Sigmoid colon (tissue), 7 donors: ENCODE data around the gene BMERB1. TPM values are rescaled to one million over a fixed set of nuclear protein-coding genes. Genes with fewer than 3 reads are reported as not detected.

Experiments
- DNase-seq: peaks from one replicate; pipeline ENCODE4 v3.0.0-alpha.2; 2019
- H3K27ac ChIP-seq, 4 donors: fragments of 200-600 bp; sonication (generic); one replicate each; pipeline ENCODE4 v1.5.1; 2016 to 2019; ENCODE audit warnings: mild to moderate bottlenecking in 1 of 4
- H3K27me3 ChIP-seq, 3 donors: fragments of 200-600 bp; sonication (generic); one replicate each; pipeline ENCODE4 v1.5.1; 2019; ENCODE audit warnings: mild to moderate bottlenecking in 1 of 3
- H3K36me3 ChIP-seq, 4 donors: fragments of 200-600 bp; sonication (generic); one replicate each; pipeline ENCODE4 v1.5.1; 2016 to 2019
- H3K4me1 ChIP-seq, 4 donors: fragments of 200-600 bp; sonication (generic); one replicate each; pipeline ENCODE4 v1.5.1; 2017 to 2019
- H3K4me3 ChIP-seq, 4 donors: fragments of 200-600 bp; sonication (generic); one replicate each; pipeline ENCODE4 v1.5.1; 2017 to 2019; ENCODE audit warnings: mild to moderate bottlenecking in 2 of 4, moderate library complexity in 1 of 4
- H3K9me3 ChIP-seq, 4 donors: fragments of 200-600 bp in 3 of 4; sonication (generic) in 3 of 4; one replicate each; pipeline versions ENCODE4 v1.5.1 to v1.6.1; 2013 to 2019
- CTCF ChIP-seq, 4 experiments: fragments of 450-650 bp in 3 of 4; fragments of 200-600 bp in 1 of 4; IDR thresholded peaks; one replicate each; pipeline ENCODE4 v1.5.1; 2016 to 2019; ENCODE audit warnings: antibody characterized with exemption in 4 of 4, mild to moderate bottlenecking in 3 of 4, moderate library complexity in 2 of 4
- EP300 ChIP-seq, 4 donors: sonication (generic); formaldehyde crosslinking; IDR thresholded peaks; one replicate each; pipeline ENCODE4 v1.6.1; 2017; ENCODE audit warnings: antibody characterized with exemption in 4 of 4
- POLR2A ChIP-seq, 2 donors: fragments of 450-650 bp; IDR thresholded peaks; one replicate each; pipeline ENCODE4 v1.6.1; 2016; ENCODE audit warnings: antibody characterized with exemption in 2 of 2, mild to moderate bottlenecking in 2 of 2, moderate library complexity in 2 of 2
- POLR2AphosphoS5 ChIP-seq, 4 donors: sonication (generic); formaldehyde crosslinking; IDR thresholded peaks; one replicate each; pipeline ENCODE4 v1.6.1; 2017; ENCODE audit warnings: antibody characterized with exemption in 4 of 4
- WGBS, 2 donors: extraction: QIAGEN DNeasy Blood & Tissue Kit; methylation state at CpG; one replicate each; pipeline ENCODE4 v1.1.7; 2013; 5-methylcytosine and 5-hydroxymethylcytosine counted together
- intact Hi-C: fragments of 100-400 bp; cut with DNase I; formaldehyde crosslinking; loops from one replicate; pipeline ENCODE4 v1.15.1; 2023
- polyA plus RNA-seq, 3 donors: library from polyadenylated mRNA; stranded (reverse); fragments of 200-250 nt; gene quantifications; one replicate each; pipeline ENCODE4 v1.2.3, GENCODE V29; 2013
- total RNA-seq, 4 donors: library from RNA; depleted of rRNA; stranded (reverse); fragments of >200 nt; gene quantifications; one replicate each; pipeline ENCODE4 v1.1.0, GENCODE V29; 2016
- donor health status: healthy with polysubstance abuse.
- donor health status: Bipolar disorder and iron deficiency.
- donor health status: healthy.

Gene BMERB1
- total and polyA plus RNA-seq, 7 donors, result 3.7 to 112 (median 63.4) TPM

GRCh38 chr16:15530085-15530484 lies 95.7 kb downstream of the BMERB1 start:
- Histone ChIP-seq H3K36me3 (no peaks in the 10 kb centered on the region), H3K27ac (no peak overlapping the region), H3K4me3 (no peak overlapping the region), H3K27me3 (no peaks in the 10 kb centered on the region), H3K4me1 (no peaks in the 10 kb centered on the region), H3K9me3 (no peaks in the 10 kb centered on the region)
- no peak for TF ChIP-seq POLR2AphosphoS5 (IDR thresholded peaks at IDR 0.05)
- no peak for TF ChIP-seq POLR2A (IDR thresholded peaks at IDR 0.05)
- TF ChIP-seq CTCF (IDR thresholded peaks at IDR 0.05), result no peak
- no peak for TF ChIP-seq EP300 (IDR thresholded peaks at IDR 0.05)
- DNase-seq, result no peak
- WGBS, 2 donors, result 93 to 95% methylated on average over 5 of the region's 5 CpGs
- intact Hi-C loops, result no loop called here

- DNase-seq, result no peak
- 71 to 87% methylated on average over 7 of the region's 7 CpGs for WGBS, 2 donors
- Histone ChIP-seq H3K36me3 (no peaks in the 10 kb centered on the region), H3K27ac (no peak overlapping the region), H3K4me1 (no peaks in the 10 kb centered on the region), H3K27me3 (no peaks in the 10 kb centered on the region), H3K9me3 (no peaks in the 10 kb centered on the region), H3K4me3 (no peak overlapping the region)
- no peak for TF ChIP-seq POLR2AphosphoS5 (IDR thresholded peaks at IDR 0.05)
- no peak for TF ChIP-seq CTCF (IDR thresholded peaks at IDR 0.05)
- TF ChIP-seq EP300 (IDR thresholded peaks at IDR 0.05), result no peak
- TF ChIP-seq POLR2A (IDR thresholded peaks at IDR 0.05), result no peak
- intact Hi-C loops, result no loop called here
These were observed 98.4 kb downstream of the BMERB1 start for GRCh38 chr16:15532825-15533224.

- DNase-seq, result no peak
- 66 to 73% methylated on average over 4 of the region's 4 CpGs for WGBS, 2 donors
- H3K36me3 ChIP-seq, result no peaks in the 10 kb centered on the region
These were observed 99.0 kb downstream of the BMERB1 start for GRCh38 chr16:15533386-15533785.

GRCh38 chr16:15535772-15536171 lies 101.4 kb downstream of the BMERB1 start:
- 85 to 88% methylated on average over 6 of the region's 6 CpGs for WGBS, 2 donors

More at GRCh38 chr16:15533386-15533785, 99.0 kb downstream of the BMERB1 start:
- no peaks in the 10 kb centered on the region for H3K9me3 ChIP-seq
- intact Hi-C loops, result no loop called here
- H3K4me1 ChIP-seq, result no peaks in the 10 kb centered on the region
- no peak overlapping the region for H3K27ac ChIP-seq
- H3K27me3 ChIP-seq, result no peaks in the 10 kb centered on the region
- TF ChIP-seq POLR2AphosphoS5 (IDR thresholded peaks at IDR 0.05), result no peak
- no peak for TF ChIP-seq EP300 (IDR thresholded peaks at IDR 0.05)
- TF ChIP-seq POLR2A (IDR thresholded peaks at IDR 0.05), result no peak
- TF ChIP-seq CTCF (IDR thresholded peaks at IDR 0.05), result no peak
- no peak overlapping the region for H3K4me3 ChIP-seq

GRCh38 chr16:15536843-15537242 lies 102.5 kb downstream of the BMERB1 start:
- intact Hi-C loops, result no loop called here
- Histone ChIP-seq H3K36me3 (no peaks in the 10 kb centered on the region), H3K27me3 (no peaks in the 10 kb centered on the region), H3K4me3 (no peak overlapping the region), H3K9me3 (no peaks in the 10 kb centered on the region), H3K27ac (no peak overlapping the region), H3K4me1 (no peaks in the 10 kb centered on the region)
- DNase-seq, result no peak
- TF ChIP-seq EP300 (IDR thresholded peaks at IDR 0.05) (no peak), CTCF (IDR thresholded peaks at IDR 0.05) (no peak), POLR2AphosphoS5 (IDR thresholded peaks at IDR 0.05) (no peak), POLR2A (IDR thresholded peaks at IDR 0.05) (no peak)
- 92 to 93% methylated on average over 7 of the region's 7 CpGs for WGBS, 2 donors

More at GRCh38 chr16:15535772-15536171, 101.4 kb downstream of the BMERB1 start:
- DNase-seq, result no peak
- H3K27ac ChIP-seq, result no peak overlapping the region
- no peak for TF ChIP-seq POLR2A (IDR thresholded peaks at IDR 0.05)
- intact Hi-C loops, result no loop called here
- H3K27me3 ChIP-seq, result no peaks in the 10 kb centered on the region
- H3K4me3 ChIP-seq, result no peak overlapping the region
- no peaks in the 10 kb centered on the region for H3K4me1 ChIP-seq
- H3K9me3 ChIP-seq, result no peaks in the 10 kb centered on the region
- no peaks in the 10 kb centered on the region for H3K36me3 ChIP-seq
